ENCODE results near the gene TRIO.

DNA sequence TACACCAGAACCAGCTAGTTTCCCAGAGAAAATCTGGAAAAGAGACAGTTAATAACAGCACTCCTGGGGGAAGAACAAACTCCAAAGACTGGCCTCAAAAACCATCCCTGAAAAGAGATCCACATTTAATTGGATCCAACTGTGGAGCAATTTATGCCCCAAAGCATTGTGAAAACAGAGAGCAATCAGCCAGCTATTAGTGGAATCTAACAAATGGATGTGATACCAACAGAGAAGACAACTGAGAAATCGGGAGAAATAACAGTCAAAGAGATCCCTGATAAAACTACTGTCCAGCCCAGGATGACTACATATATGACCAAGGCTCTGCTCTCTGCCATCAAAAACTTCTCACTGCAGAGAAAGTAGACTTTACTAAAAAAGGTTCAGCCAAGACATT lies 40.5 kb upstream of the TRIO start:
- TF ChIP-seq CTCF (IDR thresholded peaks at IDR 0.05; ENCODE audit: insufficient read depth, low read length, poor library complexity, severe bottlenecking) (no peak), EZH2phosphoT487 (conservative IDR thresholded peaks at IDR 0.05; ENCODE audit: low read length) (no peak)
